H9 (cell line): ENCODE data around the gene CCDC92. TPM values are rescaled to one million over a fixed set of nuclear protein-coding genes. Genes with fewer than 3 reads are reported as not detected.

Experiments
- DNase-seq: peaks from one replicate; pipeline ENCODE4 v3.0.0-alpha.2; 2017
- H2AFZ ChIP-seq: one replicate; pipeline ENCODE4 v1.6.1; 2013; ENCODE audit warnings: mild to moderate bottlenecking, low read length, control low read depth, moderate library complexity
- H2AK5ac ChIP-seq: 2 replicates; pipeline ENCODE4 v1.6.1; 2013; ENCODE audit warnings: low read length, control low read depth, mixed read lengths; ENCODE audit not compliant: insufficient read length
- H2BK120ac ChIP-seq: one replicate; pipeline ENCODE4 v1.6.1; 2013; ENCODE audit warnings: low read depth, mild to moderate bottlenecking, low read length, control low read depth, inconsistent platforms; ENCODE audit not compliant: poor library complexity, severe bottlenecking
- H2BK12ac ChIP-seq: 2 replicates; pipeline ENCODE4 v1.6.1; 2013; ENCODE audit warnings: low read length, control low read depth, mixed read lengths, low read depth; ENCODE audit not compliant: insufficient read length
- H2BK15ac ChIP-seq: 2 replicates; pipeline ENCODE4 v1.6.1; 2013; ENCODE audit warnings: low read depth, low read length, control low read depth
- H2BK20ac ChIP-seq: one replicate; pipeline ENCODE4 v1.6.1; 2013; ENCODE audit warnings: low read depth, mild to moderate bottlenecking, low read length, control low read depth, inconsistent platforms; ENCODE audit not compliant: poor library complexity, severe bottlenecking
- H2BK5ac ChIP-seq: 2 replicates; pipeline ENCODE4 v1.6.1; 2013; ENCODE audit warnings: low read length, control low read depth, mixed read lengths; ENCODE audit not compliant: insufficient read length
- H3K14ac ChIP-seq: 2 replicates; pipeline ENCODE4 v1.6.1; 2013; ENCODE audit warnings: low read length, control low read depth; ENCODE audit not compliant: insufficient read depth
- H3K18ac ChIP-seq: 2 replicates; pipeline ENCODE4 v1.6.1; 2013; ENCODE audit warnings: low read depth, mild to moderate bottlenecking, mixed read lengths, low read length, control low read depth; ENCODE audit not compliant: insufficient read length
- H3K23ac ChIP-seq: 2 replicates; pipeline ENCODE4 v1.6.1; 2013; ENCODE audit warnings: low read length, control low read depth, mixed read lengths, low read depth; ENCODE audit not compliant: insufficient read length
- H3K23me2 ChIP-seq: 2 replicates; pipeline ENCODE4 v1.6.1; 2013; ENCODE audit warnings: low read depth, mild to moderate bottlenecking, mixed read lengths, low read length, control low read depth; ENCODE audit not compliant: insufficient read length, poor library complexity, severe bottlenecking
- H3K27ac ChIP-seq: 2 replicates; pipeline ENCODE4 v1.5.1; 2013; ENCODE audit warnings: low read length, control low read depth, mixed read lengths, low read depth; ENCODE audit not compliant: insufficient read length
- H3K27me3 ChIP-seq: 2 replicates; pipeline ENCODE4 v1.6.1; 2013; ENCODE audit warnings: low read length, control low read depth, inconsistent platforms; ENCODE audit not compliant: insufficient read depth
- H3K4ac ChIP-seq: 2 replicates; pipeline ENCODE4 v1.6.1; 2013; ENCODE audit warnings: low read depth, mild to moderate bottlenecking, control low read depth, inconsistent platforms, low read length, moderate library complexity
- H3K4me1 ChIP-seq: 2 replicates; pipeline ENCODE4 v1.6.1; 2013; ENCODE audit warnings: low read length, control low read depth, inconsistent platforms; ENCODE audit not compliant: insufficient read depth
- H3K4me2 ChIP-seq: 2 replicates; pipeline ENCODE4 v1.6.1; 2013; ENCODE audit warnings: low read length, control low read depth, mixed read lengths; ENCODE audit not compliant: insufficient read length, insufficient read depth
- H3K56ac ChIP-seq: 2 replicates; pipeline ENCODE4 v1.6.1; 2013; ENCODE audit warnings: low read depth, mild to moderate bottlenecking, mixed read lengths, low read length, control low read depth; ENCODE audit not compliant: insufficient read length
- H3K79me1 ChIP-seq: 2 replicates; pipeline ENCODE4 v1.6.1; 2013; ENCODE audit warnings: low read depth, mild to moderate bottlenecking, moderate library complexity, low read length, control low read depth, inconsistent platforms; ENCODE audit not compliant: insufficient read depth, poor library complexity, severe bottlenecking
- H3K79me2 ChIP-seq: 2 replicates; pipeline ENCODE4 v1.6.1; 2013; ENCODE audit warnings: low read length, control low read depth, inconsistent platforms; ENCODE audit not compliant: insufficient read depth
- H3K9ac ChIP-seq: 2 replicates; pipeline ENCODE4 v1.6.1; 2013; ENCODE audit warnings: low read length, control low read depth, mixed read lengths; ENCODE audit not compliant: insufficient read length; ENCODE audit errors: extremely low read depth
- H3K9me3 ChIP-seq: one replicate; pipeline ENCODE4 v1.6.1; 2013; ENCODE audit warnings: low read depth, low read length, inconsistent platforms; ENCODE audit not compliant: control insufficient read depth
- H3T11ph ChIP-seq: one replicate; pipeline ENCODE4 v1.6.1; 2013; ENCODE audit warnings: mild to moderate bottlenecking, low read length, control low read depth, inconsistent platforms
- H4K20me1 ChIP-seq: one replicate; pipeline ENCODE4 v1.6.1; 2013; ENCODE audit not compliant: control insufficient read depth, insufficient read length, insufficient read depth
- H4K5ac ChIP-seq: 2 replicates; pipeline ENCODE4 v1.6.1; 2013; ENCODE audit warnings: low read depth, mild to moderate bottlenecking, mixed read lengths, low read length, control low read depth; ENCODE audit not compliant: insufficient read length
- H4K8ac ChIP-seq: replicated peaks from 2 replicates; pipeline ENCODE4 v1.6.1; 2013; ENCODE audit warnings: low read length, control low read depth, mixed read lengths, low read depth; ENCODE audit not compliant: insufficient read length
- H4K91ac ChIP-seq: 2 replicates; pipeline ENCODE4 v1.6.1; 2013; ENCODE audit warnings: low read depth, mild to moderate bottlenecking, moderate library complexity, mixed read lengths, low read length, control low read depth; ENCODE audit not compliant: insufficient read length
- H3K27ac Mint-ChIP-seq, 3 experiments: 2 replicates in 2 of 3; 3 replicates in 1 of 3; pipeline ENCODE4 v1.8.0; 2020 to 2021; ENCODE audit warnings: mixed read lengths in 3 of 3, mild to moderate bottlenecking in 1 of 3, moderate library complexity in 1 of 3
- H3K27me3 Mint-ChIP-seq: 2 replicates; pipeline ENCODE4 v1.8.0; 2021; ENCODE audit warnings: low read depth, mild to moderate bottlenecking, moderate library complexity, mixed read lengths
- H3K36me3 Mint-ChIP-seq, 3 experiments: 2 replicates in 2 of 3; 3 replicates in 1 of 3; pipeline ENCODE4 v1.8.0; 2020 to 2021; ENCODE audit warnings: low read depth in 3 of 3, mixed read lengths in 3 of 3; ENCODE audit not compliant: insufficient read depth in 1 of 3
- H3K4me1 Mint-ChIP-seq, 2 experiments: 2 replicates each; pipeline ENCODE4 v1.8.0; 2020; ENCODE audit warnings: mixed read lengths in 2 of 2
- H3K4me3 Mint-ChIP-seq, 2 experiments: 2 replicates in 1 of 2; 3 replicates in 1 of 2; pipeline ENCODE4 v1.8.0; 2020 to 2021; ENCODE audit warnings: mild to moderate bottlenecking in 2 of 2, mixed read lengths in 2 of 2, moderate library complexity in 1 of 2
- H3K9me3 Mint-ChIP-seq, 2 experiments: 2 replicates in 1 of 2; 3 replicates in 1 of 2; pipeline ENCODE4 v1.8.0; 2020; ENCODE audit warnings: mild to moderate bottlenecking in 2 of 2, mixed read lengths in 2 of 2, moderate library complexity in 1 of 2
- whole genome bisulfite sequencing: extraction: QIAGEN DNeasy Blood & Tissue Kit; methylation state at CpG from one replicate; pipeline ENCODE4 v1.1.7; 2013; ENCODE audit warnings: missing lambda C conversion rate, low lambda C conversion rate, mixed read lengths; ENCODE audit not compliant: insufficient read length; ENCODE audit errors: extremely low coverage; 5-methylcytosine and 5-hydroxymethylcytosine counted together
- total RNA-seq: library from RNA; stranded (reverse); gene quantifications from 2 replicates; pipeline ENCODE4 v1.2.1, GENCODE V29; 2021
- TF ChIP-seq, protein P1 (sequence below): fragments of 200-600 bp; sonication (generic); conservative IDR thresholded peaks from 3 replicates; pipeline ENCODE4 v1.8.0; 2021; ENCODE audit warnings: antibody characterized with exemption, mild to moderate bottlenecking

CCDC92 gene
- total RNA-seq, 1 experiment from 2014 or later, result 1.3 TPM

DNA sequence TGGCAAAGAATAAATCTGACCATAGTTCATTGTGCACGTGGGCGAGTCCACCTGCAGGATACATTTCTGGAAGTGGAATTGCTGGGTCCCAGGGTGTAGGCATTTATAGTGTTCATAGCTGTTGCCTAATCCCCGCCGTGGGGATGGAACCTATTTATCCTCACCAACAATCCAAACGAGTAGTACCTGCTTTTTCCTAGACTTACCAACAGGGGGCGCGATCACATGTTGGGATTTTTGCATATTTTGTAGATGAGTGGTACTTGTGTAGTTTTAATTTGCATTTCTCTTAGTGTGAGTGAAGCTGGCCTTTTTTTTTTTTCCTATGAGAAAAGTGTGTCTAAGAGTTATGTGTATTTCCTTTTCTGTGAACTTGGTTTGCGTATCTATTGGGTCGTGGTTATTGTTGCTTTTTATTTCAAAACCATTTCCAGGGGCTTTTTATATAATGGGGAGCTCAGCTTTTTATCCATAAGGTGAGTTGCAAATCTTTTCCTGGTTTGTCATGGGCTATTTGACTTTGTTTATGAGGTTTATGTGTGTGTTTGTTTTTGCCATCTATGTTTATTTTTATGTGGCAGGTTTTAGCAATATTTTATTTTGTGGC lies 67.2 kb downstream of the CCDC92 start:
- Mint-ChIP-seq H3K36me3 (peaks cover 0 to 5% (median 2%) of the 10 kb centered on the region in 3 experiments; a peak in 3 of 7 replicates), H3K27me3 (peaks cover 66% of the 10 kb centered on the region), H3K9me3 (peaks cover 4 to 7% of the 10 kb centered on the region in 2 experiments; a peak in 3 of 5 replicates), H3K27ac (no peak overlapping the region), H3K4me3 (no peak overlapping the region; a peak in 1 of 5 replicates), H3K4me1 (peaks cover 6 to 19% of the 10 kb centered on the region in 2 experiments)
- Histone ChIP-seq H4K8ac (no peak overlapping the region), H2BK5ac (no peak overlapping the region), H3K9ac (no peak overlapping the region), H3K23me2 (no peaks in the 10 kb centered on the region), H3K56ac (no peak overlapping the region), H2BK12ac (no peak overlapping the region), H2BK120ac (no peak overlapping the region), H2AFZ (no peak overlapping the region), H3K79me2 (no peaks in the 10 kb centered on the region), H3K18ac (no peak overlapping the region), H4K5ac (no peak overlapping the region), H3K79me1 (no peaks in the 10 kb centered on the region), H2AK5ac (no peak overlapping the region), H2BK20ac (no peak overlapping the region), H3T11ph (no peak overlapping the region), H3K27me3 (no peaks in the 10 kb centered on the region; the same call in 1 of the 2 replicates), H3K9me3 (no peaks in the 10 kb centered on the region), H3K4me2 (no peak overlapping the region), H4K91ac (no peak overlapping the region), H2BK15ac (no peak overlapping the region), H3K23ac (no peak overlapping the region), H3K27ac (no peak overlapping the region), H3K14ac (no peak overlapping the region), H4K20me1 (no peaks in the 10 kb centered on the region), H3K4me1 (no peaks in the 10 kb centered on the region), H3K4ac (no peak overlapping the region)
- peak; percentile 68 for DNase-seq
- TF ChIP-seq, protein P1, sequence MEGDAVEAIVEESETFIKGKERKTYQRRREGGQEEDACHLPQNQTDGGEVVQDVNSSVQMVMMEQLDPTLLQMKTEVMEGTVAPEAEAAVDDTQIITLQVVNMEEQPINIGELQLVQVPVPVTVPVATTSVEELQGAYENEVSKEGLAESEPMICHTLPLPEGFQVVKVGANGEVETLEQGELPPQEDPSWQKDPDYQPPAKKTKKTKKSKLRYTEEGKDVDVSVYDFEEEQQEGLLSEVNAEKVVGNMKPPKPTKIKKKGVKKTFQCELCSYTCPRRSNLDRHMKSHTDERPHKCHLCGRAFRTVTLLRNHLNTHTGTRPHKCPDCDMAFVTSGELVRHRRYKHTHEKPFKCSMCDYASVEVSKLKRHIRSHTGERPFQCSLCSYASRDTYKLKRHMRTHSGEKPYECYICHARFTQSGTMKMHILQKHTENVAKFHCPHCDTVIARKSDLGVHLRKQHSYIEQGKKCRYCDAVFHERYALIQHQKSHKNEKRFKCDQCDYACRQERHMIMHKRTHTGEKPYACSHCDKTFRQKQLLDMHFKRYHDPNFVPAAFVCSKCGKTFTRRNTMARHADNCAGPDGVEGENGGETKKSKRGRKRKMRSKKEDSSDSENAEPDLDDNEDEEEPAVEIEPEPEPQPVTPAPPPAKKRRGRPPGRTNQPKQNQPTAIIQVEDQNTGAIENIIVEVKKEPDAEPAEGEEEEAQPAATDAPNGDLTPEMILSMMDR, result peak; percentile 84
- WGBS, result no CpG with 5 or more reads among the region's 9 CpGs
